Stimulated activated CD8-positive, alpha-beta memory T cell treated with anti-CD3 and anti-CD28 coated beads, Interleukin-7, amount 100 ng/mL, for 48 hours (primary cell): ENCODE results near the gene TRAK1.
"Not testable (repeated sequence)": the region's sequence is repeated elsewhere in the genome, so short reads cannot be mapped to it uniquely, and the experiment has no call there.

ENCODE experiments used
- DNase-seq, 2 donors: peaks; one replicate each; pipeline ENCODE4 v3.0.0-alpha.2; 2020; ENCODE audit warnings: low read depth in 1 of 2; ENCODE audit errors: extremely low read depth in 1 of 2

Gene TRAK1, protein sequence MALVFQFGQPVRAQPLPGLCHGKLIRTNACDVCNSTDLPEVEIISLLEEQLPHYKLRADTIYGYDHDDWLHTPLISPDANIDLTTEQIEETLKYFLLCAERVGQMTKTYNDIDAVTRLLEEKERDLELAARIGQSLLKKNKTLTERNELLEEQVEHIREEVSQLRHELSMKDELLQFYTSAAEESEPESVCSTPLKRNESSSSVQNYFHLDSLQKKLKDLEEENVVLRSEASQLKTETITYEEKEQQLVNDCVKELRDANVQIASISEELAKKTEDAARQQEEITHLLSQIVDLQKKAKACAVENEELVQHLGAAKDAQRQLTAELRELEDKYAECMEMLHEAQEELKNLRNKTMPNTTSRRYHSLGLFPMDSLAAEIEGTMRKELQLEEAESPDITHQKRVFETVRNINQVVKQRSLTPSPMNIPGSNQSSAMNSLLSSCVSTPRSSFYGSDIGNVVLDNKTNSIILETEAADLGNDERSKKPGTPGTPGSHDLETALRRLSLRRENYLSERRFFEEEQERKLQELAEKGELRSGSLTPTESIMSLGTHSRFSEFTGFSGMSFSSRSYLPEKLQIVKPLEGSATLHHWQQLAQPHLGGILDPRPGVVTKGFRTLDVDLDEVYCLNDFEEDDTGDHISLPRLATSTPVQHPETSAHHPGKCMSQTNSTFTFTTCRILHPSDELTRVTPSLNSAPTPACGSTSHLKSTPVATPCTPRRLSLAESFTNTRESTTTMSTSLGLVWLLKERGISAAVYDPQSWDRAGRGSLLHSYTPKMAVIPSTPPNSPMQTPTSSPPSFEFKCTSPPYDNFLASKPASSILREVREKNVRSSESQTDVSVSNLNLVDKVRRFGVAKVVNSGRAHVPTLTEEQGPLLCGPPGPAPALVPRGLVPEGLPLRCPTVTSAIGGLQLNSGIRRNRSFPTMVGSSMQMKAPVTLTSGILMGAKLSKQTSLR

DNA sequence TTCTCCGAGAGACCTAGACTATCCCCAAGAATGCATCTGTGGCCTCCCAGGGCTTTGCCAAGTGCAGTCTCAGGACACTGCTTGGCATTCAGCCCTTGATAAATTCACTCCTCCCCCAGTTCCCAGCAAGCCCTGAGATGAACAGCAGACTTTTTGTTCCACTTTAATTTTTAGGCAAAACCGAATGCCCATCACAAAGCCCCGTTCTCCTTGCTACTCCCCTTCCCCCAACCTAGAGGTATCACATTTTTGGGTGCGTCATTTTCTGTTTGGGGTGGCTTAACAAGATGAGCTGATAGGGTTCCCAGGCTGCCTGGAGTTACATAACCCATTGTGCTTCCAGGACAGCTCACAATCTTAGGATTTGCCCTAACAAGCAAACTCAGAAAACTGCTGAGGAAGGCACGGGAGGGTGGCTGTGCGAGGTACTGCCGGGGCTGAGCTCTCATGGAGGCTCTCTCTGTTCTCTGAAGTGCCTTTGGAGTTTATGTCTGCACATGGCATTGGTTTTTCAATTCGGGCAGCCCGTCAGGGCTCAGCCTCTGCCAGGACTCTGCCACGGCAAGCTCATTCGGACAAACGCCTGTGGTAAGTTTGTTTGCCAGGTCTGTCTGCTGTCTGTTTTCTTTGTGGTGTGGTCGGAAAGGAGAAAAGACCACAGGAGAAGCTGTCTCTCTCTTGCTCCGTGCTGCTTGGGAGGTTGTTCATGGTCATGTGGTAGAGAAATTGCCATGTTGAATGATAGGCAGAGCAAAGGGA, at the start of gene TRAK1:
Gene TRAK1, plus strand, starts transcription at position 385 of the 759 bp plus-strand sequence. Its CDS starts 113 bp downstream, at position 498.
- DNase-seq = no peak

DNA sequence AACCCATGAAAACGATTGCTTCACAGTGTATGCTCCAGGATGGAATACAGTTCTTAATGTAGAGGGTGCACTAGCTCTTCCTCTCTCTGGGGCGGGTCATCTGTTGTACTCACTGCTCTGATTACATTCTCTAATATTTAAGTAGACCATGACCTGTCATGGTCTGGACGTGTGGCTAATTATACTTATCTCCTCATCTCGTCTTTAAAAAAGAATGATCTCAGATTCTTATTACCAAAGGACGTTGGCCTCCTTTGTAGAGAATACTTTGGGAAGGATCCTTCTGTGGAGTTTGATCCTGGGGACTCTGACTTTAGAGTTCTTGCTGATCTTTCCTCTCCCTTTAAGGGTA, 48.4 kb upstream of the TRAK1 start:
- no peak for DNase-seq

DNA sequence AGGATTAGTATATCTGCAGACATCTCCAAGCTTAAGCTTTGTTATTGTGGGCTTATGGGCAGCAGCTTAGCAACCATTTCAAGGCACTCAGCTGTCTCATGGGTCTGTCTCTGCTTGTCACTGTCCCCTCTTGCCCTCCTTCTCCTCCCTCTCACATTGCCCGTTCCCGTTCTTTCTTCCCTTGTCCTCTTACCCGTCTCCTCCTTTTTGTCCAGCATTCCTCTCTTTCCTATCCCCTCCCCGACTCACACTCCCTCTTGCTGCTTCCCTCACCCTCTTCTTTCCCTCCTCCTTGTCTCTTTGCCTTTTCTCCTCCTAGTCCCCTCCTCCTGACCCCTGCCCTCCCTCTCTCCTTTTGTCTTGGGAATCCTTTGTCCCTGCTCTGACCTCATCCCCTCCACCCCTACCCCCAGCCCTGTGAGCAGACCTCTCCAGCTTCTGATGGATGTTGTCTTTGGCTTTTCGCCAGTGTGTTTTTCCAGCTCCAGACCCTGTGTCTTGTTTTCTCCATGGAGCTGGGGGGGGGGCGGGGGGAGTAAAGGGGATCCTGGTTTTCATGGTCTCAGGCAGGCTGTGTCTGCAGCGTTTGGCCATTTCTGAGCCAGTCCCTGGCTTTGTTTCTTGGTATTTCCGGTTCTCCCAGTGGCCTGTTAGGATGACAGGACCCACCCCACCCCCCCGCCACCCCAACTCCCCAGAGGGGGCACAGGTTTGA, 47.9 kb upstream of the TRAK1 start:
- no peak for DNase-seq

DNA sequence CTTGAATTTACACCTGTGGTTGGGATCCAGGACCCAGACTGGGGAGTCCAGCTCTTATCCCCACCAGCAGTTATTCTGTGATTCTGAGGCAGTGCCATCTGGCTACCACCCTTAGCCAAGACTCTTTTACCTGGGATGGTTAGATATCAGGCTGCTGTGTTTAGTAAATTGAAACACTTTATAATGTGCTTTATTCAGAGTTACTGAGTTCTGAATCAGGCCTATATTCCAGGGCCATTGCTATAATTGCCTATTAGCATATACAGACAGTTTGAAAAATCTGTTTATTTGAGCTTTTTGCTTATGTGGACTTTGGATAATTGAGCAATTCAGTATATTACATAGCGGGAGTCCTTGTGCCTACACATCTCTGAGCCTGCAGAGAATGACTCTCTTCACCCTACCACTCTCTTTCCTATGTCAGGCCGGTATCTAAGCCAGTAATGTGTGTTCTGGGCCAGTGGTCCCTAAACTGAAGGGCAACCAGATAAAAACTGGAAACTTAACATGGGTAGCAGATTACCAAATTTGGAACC, 45.4 kb upstream of the TRAK1 start:
- DNase-seq = no peak

DNA sequence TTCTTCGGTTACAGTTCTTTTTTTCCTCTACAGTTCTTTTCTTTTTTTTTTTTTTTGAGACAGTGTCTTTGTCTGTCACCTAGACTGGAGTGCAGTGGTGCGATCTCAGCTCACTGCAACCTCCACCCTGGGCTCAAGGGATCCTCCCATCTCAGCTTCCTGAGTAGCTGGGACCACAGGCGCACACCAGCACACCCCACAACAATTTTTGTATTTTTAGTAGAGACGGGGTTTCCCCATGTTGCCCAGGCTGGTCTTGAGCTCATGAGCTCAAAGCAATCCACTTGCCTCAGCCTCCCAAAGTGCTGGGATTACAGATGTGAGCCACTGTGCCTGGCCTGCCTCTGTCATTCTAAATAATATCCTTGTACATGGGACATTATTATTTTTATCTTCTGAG, 42.6 kb upstream of the TRAK1 start:
- DNase-seq = not testable (repeated sequence)

DNA sequence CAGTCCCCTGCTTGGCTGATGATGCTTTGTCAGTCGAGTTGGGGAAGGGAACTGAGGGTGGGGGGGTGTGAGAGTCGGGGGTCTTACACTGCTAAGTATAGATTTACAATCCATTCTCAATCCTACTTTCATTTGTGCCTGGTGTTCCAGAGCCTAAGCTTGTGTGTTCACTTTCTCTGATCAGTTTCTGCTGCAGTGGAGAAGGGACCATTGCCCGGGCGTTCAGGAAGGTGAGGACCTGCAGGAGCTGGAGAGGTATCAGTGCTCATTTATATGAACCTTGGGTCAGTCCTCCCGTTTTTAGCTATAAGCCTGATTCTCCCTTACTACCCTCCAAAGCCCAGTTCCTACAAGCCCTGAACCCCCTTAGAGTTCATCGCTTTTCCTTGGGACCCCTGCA, 41.0 kb upstream of the TRAK1 start:
- DNase-seq = no peak

DNA sequence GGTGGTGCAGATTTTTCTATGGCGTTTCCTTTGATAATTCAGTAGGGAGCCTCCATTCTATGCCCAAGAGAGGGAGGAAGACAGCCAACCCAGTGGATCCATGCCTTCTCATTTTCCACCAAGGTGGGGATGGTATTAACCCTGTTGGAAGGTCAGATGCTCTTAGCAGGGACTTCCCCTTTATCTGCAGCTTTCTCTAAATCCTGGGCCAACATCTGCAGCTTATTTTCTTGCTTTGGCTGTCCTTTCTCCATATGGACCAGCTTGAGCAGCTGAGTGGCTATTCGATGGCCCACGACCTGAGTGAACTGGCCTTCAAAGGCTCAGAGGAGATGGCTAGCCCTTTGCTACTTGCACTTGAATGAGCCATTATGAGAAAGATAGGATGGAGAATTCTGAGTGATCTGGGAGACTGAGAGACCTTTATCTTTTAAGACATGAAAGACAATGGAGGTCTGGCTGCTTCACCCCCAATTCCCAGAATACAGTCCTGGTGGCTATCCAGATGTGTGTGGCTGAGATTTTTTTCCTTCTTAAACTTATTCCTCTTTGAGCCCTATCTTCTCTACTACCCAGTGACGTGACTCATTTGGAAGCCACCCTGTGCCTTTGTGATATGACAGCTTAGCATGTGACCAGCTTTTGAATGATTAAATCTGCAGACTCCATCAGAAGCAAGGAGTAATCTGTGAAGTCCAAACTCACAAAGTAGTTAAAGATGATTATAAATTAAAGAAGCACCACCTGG, 39.6 kb upstream of the TRAK1 start:
- DNase-seq = no peak

DNA sequence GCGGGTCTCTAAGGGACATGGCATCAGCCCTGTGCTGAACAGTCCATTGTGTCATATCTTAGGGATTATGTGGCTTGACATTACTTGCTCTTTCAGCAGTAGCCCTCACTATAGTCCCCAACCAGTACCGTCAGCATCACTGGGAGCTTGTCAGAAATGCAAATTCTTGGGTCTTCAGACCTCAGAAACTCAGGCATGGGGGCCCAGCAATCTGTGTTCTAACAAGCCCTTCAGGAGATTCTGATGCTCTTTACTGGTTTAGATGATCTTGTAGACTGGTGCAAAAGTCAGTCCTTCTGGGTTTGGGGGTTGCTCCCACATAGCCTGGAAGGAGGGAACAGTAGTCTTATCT, 39.0 kb upstream of the TRAK1 start:
- DNase-seq = no peak

DNA sequence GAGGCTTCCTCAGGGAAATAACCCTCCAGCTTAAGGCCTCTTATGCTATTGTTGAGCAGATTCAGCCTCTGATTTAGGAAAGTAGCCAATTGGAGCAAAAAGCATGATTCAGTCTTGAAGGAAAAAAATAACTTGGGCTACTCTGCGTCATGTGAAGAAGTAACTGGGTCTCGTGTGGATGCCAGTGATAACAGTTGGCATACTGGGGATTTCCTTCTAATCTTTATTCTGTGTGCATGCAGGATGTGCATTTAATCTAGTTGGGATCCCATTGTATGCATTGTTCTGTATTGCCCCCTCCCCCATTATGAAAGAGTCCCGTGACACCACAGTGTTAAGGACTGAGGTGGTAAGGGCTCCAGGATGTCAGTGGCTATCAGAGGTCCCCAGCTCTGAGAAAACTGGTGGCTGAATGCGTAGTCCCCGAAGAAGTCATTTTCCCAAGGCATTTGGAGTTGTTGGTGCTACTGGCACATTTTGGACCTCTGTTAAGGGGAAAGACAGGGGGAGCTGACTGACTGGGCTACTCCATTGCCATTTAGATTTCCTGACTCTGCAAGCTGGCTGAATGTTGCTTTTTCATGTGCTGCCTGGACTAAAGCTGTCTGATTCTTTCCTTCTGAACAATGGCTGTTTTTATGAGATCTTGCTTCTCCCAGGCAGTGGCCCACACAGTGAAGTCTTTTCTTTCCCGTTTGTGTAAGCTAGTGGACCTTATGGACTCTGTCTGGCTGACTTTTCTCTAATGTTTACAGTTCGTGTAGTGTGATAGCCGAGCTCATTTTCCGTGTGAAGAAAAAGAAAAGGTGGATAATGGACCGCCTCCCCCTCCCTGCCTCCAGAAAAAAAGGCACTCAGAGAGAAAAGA, 38.4 kb upstream of the TRAK1 start:
- no peak for DNase-seq

DNA sequence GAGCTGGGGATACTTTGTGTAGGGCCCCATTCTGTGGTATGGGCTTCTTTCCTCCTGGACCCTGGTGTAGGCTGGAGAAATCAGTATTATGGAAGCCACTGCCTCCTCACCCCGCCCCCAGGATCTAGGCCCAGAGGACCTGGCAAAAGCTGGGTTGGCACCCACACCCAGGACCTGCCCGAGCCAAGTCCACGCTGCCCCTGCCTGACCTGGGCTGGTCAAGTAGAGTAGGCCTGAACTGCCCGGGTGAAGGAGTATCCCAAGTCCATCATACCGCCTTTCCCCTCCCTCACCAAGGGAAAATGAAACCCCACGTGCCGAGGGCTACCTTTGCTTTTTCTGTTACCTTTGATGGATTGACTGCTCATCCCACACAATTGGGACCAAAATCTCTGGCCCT, 37.7 kb upstream of the TRAK1 start:
- DNase-seq = no peak

DNA sequence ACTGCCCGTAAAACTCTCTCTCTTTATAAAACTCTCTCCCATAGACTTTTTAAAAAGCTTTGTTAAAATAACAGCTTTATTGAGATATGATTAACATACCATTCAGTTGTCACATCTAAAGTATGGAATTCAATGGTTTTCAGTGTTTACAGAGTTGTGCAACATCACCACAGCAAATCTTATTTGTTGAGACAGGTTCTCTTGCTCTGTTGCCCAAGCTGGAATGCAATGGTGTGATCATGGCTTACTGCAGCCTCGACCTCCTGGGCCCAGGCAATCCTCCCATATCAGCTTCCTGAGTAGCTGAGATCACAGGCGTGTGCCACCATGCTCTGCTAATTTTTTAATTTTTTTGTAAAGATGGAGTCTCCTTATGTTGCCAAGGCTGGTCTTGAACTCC, 35.9 kb upstream of the TRAK1 start:
- DNase-seq = no peak

DNA sequence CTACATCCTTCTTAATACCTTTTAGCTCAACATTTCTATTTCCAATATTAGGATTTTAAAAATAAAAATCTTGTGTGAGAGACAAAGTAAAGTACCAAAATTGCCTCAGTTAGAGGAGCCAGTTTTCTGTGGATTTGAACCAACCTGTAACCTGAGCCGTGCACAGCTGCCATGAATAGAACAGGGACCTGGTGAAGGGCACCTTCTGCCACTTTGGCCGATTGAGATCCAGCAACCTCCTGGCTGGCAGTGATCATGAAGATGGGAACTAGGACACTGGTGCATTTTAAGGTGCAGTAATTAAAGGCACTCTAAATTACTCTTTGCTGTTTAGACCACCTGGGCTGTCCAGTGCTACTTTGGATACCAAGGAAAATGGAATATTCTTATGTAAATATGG, 34.3 kb upstream of the TRAK1 start:
- DNase-seq = no peak

DNA sequence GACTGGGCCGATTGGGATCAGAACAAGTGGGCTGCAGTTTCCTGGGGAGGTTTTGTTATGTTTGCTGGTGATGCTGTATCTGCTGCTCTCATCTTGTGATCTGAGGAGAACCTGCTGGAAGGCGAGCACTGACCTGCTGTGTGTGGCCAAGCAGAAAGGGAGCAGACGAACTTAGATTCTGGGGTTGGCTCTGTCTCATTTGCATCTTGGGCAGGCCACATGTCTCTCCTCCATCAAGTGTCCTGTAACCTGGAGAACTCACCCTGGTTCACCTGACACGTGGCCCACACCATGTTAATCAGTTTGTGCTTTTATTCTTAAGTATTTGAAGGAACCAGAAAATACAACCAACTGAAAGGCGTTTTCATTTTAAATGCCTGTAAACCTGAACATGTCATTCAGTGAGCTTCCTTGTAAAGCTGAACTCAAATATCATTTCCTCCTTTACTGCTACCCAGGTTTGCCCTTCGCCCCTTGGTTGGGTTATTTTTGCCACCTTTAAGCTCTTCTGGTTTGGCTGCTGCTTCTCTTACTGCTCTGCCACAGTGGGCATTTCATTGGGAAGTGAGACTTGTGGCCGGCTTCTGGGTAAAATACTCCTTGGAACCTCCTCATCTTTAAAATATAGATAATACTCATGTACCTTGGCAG, 33.5 kb upstream of the TRAK1 start:
- DNase-seq = no peak

DNA sequence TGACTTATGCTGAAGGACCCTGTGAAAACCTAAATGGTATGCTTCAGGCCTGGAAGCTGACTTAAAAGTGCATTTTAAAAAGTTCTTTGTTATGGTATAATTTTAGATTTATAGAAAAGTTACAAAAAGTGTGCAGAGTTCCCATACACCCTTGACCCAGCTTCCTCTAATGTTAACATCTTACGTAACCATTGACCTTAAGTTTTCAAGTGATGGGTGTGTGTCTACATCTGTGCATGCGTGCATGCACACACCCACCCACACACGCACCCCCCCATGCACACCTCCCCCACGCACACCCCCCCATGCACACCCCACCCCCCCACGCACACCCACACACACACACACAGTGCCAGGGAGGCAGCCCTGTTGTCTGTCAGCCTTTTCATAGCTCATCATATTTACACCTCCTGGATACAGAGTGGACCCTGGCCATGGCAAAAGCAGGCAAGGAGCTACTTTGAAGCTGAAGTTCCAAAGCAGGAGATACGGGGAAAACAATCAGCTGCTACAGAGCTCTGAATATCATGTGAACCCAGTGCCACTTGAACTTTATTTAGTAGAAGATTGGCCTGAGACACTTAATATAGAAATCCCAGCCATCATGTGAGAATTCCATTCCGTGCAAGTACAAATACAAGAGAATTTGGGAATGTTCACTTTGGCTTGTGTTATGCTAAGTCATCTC, 30.0 kb upstream of the TRAK1 start:
- no peak for DNase-seq

DNA sequence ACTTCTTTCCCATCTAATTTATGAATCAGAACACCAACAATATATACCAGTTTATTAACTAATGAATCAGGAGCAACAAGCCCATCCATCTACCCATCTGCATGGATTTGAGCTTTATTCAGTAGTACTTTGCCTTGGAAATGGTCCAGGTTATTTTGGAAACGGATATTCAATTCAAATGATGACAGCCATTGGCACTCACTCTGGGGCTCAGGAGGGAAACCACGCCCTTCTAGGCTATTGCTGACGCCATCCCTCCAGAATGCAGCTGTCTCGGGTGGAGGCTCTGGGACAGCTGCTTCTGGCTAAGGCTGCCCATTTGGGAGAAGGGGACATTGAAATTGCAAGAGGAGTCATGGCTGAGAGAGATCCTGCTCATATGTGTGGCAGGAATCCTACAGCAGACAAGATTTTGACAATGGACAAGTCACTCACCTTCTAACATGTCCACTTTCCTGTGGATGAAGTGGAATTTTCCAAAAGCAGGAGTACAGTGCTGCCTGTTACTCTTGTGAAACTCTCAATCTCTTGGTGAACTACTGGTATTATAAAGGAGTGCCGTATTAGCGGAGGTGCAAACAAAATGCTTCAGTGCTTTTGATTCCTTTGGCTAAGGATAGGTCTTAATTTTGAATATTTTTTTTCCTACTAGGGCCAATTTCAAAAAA, 29.3 kb upstream of the TRAK1 start:
- no peak for DNase-seq

DNA sequence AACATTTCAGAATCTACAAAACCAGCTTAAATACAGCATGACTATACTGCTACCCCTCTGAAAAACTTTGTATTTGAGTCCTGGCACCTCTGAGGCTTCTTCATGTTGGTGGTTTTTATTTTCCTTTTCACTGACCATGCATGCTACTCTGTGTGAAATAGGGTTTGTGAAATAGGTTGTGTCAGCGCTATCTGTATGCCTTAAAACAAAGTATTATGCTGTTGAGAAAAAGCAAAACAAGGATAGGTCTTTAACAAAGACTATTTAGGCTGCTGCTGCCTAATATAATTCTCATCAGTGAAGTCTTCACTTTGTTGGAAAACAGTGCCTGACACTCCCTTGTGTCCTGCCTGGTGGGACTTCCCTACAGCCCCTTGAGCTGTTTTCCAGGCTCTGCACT, 28.7 kb upstream of the TRAK1 start:
- no peak for DNase-seq

DNA sequence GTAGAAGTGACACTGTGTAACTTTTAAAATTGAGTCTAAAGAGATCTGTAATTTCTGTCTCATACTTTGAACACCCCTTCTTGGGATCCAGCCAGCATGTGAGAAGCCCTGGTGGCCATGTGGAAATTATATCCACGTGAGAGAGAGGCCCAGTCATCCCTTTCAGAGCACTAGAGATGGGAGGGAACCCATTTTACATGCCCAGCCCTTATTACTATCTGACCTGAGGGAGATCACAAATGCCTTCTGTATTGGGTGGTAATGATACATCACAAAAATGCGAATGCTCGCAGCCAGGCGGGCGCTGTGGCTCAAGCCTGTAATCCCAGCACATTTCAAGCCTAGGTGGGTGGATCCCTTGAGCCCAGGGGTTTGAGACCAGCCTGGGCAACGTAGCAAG, 27.3 kb upstream of the TRAK1 start:
- DNase-seq = no peak
